Endothelial cell of umbilical vein (primary cell): ENCODE measurements around the gene THAP3.

Experiments used
- FOS ChIP-seq: IDR thresholded peaks from 2 replicates; pipeline ENCODE4 v1.6.1; 2011; ENCODE audit warnings: mild to moderate bottlenecking, low read length, moderate library complexity, borderline replicate concordance; ENCODE audit not compliant: insufficient read depth
- MYC ChIP-seq: IDR thresholded peaks from one replicate; pipeline ENCODE4 v1.6.1; 2011; ENCODE audit warnings: mild to moderate bottlenecking, low read depth, low read length
- POLR2A ChIP-seq: IDR thresholded peaks from 2 replicates; pipeline ENCODE4 v1.6.1; 2012; ENCODE audit warnings: low read depth, mild to moderate bottlenecking, control low read depth, low read length
- TF ChIP-seq, protein P1 (sequence below), 2 donors: IDR thresholded peaks; 1 replicate in 1 of 2; 2 replicates in 1 of 2; pipeline ENCODE4 v1.5.1; 2011; ENCODE audit warnings: low read length in 2 of 2, mild to moderate bottlenecking in 2 of 2, moderate library complexity in 2 of 2, control low read depth in 1 of 2, inconsistent platforms in 1 of 2, low read depth in 1 of 2; ENCODE audit not compliant: insufficient read depth in 1 of 2; ENCODE audit errors: extremely low read depth in 1 of 2

DNA sequence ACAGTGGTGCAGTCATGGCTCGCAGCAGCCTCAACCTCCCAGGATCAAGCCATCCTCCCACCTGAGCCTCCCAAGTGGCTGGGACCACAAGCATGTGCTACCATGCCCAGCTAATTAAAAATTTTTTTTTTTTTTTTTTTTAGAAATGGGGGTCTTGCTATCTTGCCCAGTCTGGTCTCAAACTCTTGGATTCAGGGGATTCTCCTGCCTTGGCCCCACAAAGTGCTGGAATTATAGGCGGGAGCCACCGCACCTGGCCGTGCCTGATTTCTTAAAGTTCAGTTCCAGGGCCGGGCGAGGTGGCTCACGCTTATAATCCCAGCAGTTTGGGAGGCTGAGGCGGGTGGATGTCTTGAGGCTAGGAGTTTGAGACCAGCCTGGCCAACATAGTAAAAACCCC, 6.4 kb downstream of the THAP3 start:
- TF ChIP-seq, protein P1, sequence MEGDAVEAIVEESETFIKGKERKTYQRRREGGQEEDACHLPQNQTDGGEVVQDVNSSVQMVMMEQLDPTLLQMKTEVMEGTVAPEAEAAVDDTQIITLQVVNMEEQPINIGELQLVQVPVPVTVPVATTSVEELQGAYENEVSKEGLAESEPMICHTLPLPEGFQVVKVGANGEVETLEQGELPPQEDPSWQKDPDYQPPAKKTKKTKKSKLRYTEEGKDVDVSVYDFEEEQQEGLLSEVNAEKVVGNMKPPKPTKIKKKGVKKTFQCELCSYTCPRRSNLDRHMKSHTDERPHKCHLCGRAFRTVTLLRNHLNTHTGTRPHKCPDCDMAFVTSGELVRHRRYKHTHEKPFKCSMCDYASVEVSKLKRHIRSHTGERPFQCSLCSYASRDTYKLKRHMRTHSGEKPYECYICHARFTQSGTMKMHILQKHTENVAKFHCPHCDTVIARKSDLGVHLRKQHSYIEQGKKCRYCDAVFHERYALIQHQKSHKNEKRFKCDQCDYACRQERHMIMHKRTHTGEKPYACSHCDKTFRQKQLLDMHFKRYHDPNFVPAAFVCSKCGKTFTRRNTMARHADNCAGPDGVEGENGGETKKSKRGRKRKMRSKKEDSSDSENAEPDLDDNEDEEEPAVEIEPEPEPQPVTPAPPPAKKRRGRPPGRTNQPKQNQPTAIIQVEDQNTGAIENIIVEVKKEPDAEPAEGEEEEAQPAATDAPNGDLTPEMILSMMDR (IDR thresholded peaks at IDR 0.05; ENCODE audit: extremely low read depth in 1 of 2, insufficient read depth in 1 of 2, low read depth in 1 of 2, low read length in 2 of 2) = no peak
- TF ChIP-seq POLR2A = no peak
- no peak for TF ChIP-seq FOS
- TF ChIP-seq MYC = no peak
